ACHN (cell line): ENCODE results near the gene ALPG.
"Not testable (repeated sequence)": the region's sequence is repeated elsewhere in the genome, so short reads cannot be mapped to it uniquely, and the experiment has no call there.

ENCODE experiments used
- DNase-seq: peaks from one replicate; pipeline ENCODE4 v3.0.0-alpha.2; 2015
- in situ Hi-C: cut with HindIII; loops from 2 replicates; pipeline ENCODE4 v1.10.0; 2017; ENCODE audit warnings: low sequenced_read_pairs, low pct_ligation_motif_present, low pct_unique_long_range_greater_than_20kb

The ALPG gene

GRCh38 chr2:232406556-232407310 lies at the start of gene ALPG:
ALPG (plus strand) TSS chr2:232406844; CDS start chr2:232406895, 51 bp downstream.
- in situ Hi-C loops = no loop called here
- no peak for DNase-seq

GRCh38 chr2:232361646-232362045 lies 45.0 kb upstream of the ALPG start:
- peak; percentile 56 for DNase-seq
- in situ Hi-C loops = no loop called here

- in situ Hi-C loops = no loop called here
- no peak for DNase-seq
These were observed 44.3 kb upstream of the ALPG start for GRCh38 chr2:232362174-232362900.

GRCh38 chr2:232363064-232363783 lies 43.4 kb upstream of the ALPG start:
- in situ Hi-C loops, DNase-seq: not testable (repeated sequence)

GRCh38 chr2:232363784-232364615 lies 42.6 kb upstream of the ALPG start:
- peak; percentile 18 for DNase-seq
- in situ Hi-C loops = no loop called here

- DNase-seq, in situ Hi-C loops: not testable (repeated sequence)
These were observed 41.6 kb upstream of the ALPG start for GRCh38 chr2:232364806-232365594.

- in situ Hi-C loops = no loop called here
- peak; percentile 69 for DNase-seq
These were observed 40.9 kb upstream of the ALPG start for GRCh38 chr2:232365621-232366321.

- in situ Hi-C loops, DNase-seq: not testable (repeated sequence)
These were observed 40.2 kb upstream of the ALPG start for GRCh38 chr2:232366461-232366860.

- in situ Hi-C loops = no loop called here
- no peak for DNase-seq
These were observed 39.6 kb upstream of the ALPG start for GRCh38 chr2:232367016-232367415.

GRCh38 chr2:232367591-232368233 lies 38.9 kb upstream of the ALPG start:
- peak; percentile 34 for DNase-seq
- in situ Hi-C loops = no loop called here

GRCh38 chr2:232368311-232368731 lies 38.3 kb upstream of the ALPG start:
- DNase-seq = peak; percentile 47
- in situ Hi-C loops = no loop called here

GRCh38 chr2:232369126-232369951 lies 37.3 kb upstream of the ALPG start:
- in situ Hi-C loops = no loop called here
- no peak for DNase-seq

- in situ Hi-C loops, DNase-seq: not testable (repeated sequence)
These were observed 36.6 kb upstream of the ALPG start for GRCh38 chr2:232370007-232370406.

- in situ Hi-C loops = no loop called here
- DNase-seq = no peak
These were observed 34.1 kb upstream of the ALPG start for GRCh38 chr2:232372231-232373208.

GRCh38 chr2:232374356-232374755 lies 32.3 kb upstream of the ALPG start:
- DNase-seq = no peak
- in situ Hi-C loops = no loop called here
